ENCODE results near the gene EIF2AK2. TPM values are rescaled to one million over a fixed set of nuclear protein-coding genes. Genes with fewer than 3 reads are reported as not detected.

EIF2AK2 gene
- total and polyA plus RNA-seq, 9 donors, result 12.0 to 63.2 (median 39.4) TPM

GRCh38 chr2:37061013-37061711 is 95.6 kb downstream of the EIF2AK2 start:
- TF ChIP-seq POLR2A (IDR thresholded peaks at IDR 0.05) (no peak), CTCF (IDR thresholded peaks at IDR 0.05) (no peak)
- intact Hi-C loops (cut with DNase I), result no loop called here
- Histone ChIP-seq H3K9me3 (no peaks in the 10 kb centered on the region), H3K27ac (no peak overlapping the region), H3K27me3 (no peaks in the 10 kb centered on the region), H3K4me3 (no peak overlapping the region), H3K36me3 (no peaks in the 10 kb centered on the region), H3K4me1 (ENCODE audit: insufficient read depth) (no peaks in the 10 kb centered on the region)
- DNase-seq, result no peak

- intact Hi-C loops (cut with DNase I), result no loop called here
- no peaks in the 10 kb centered on the region for H3K27me3 ChIP-seq
- no peak overlapping the region for H3K27ac ChIP-seq
- 88 to 89% (median 89%) methylated on average over 7 of the region's 7 CpGs for WGBS, 3 donors
- TF ChIP-seq EP300 (IDR thresholded peaks at IDR 0.05), result no peak
- TF ChIP-seq POLR2A (IDR thresholded peaks at IDR 0.05), result no peak
- no peak for TF ChIP-seq CTCF (IDR thresholded peaks at IDR 0.05)
- H3K36me3 ChIP-seq, result no peaks in the 10 kb centered on the region
- no peak for DNase-seq
- no peaks in the 10 kb centered on the region for H3K9me3 ChIP-seq
- no peak overlapping the region for H3K4me3 ChIP-seq
- H3K4me1 ChIP-seq (ENCODE audit: insufficient read depth), result no peaks in the 10 kb centered on the region
Measured at GRCh38 chr2:37060446-37060845, 96.3 kb downstream of the EIF2AK2 start.

DNA sequence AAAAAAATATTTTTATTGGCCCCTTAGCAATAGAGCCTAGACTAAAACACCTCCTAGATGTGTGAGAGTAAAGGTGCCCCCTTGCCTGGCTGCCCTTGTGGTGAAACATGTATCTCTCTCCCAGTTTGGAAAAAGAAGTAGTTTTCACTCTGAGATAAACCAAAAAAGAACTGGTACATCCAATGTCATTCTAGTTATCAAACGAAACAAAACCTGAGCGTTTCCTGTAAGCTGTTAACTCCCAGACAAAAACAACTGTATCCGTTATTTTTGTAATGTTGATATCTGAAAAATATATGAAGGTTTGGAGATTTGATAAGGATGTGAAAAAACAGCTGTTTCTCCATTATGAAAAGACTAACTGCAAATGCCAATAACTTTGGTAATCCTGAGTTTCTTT is 96.9 kb downstream of the EIF2AK2 start:
- no peak for DNase-seq
- Histone ChIP-seq H3K4me3 (no peak overlapping the region), H3K4me1 (ENCODE audit: insufficient read depth) (no peaks in the 10 kb centered on the region), H3K27me3 (no peaks in the 10 kb centered on the region), H3K9me3 (no peaks in the 10 kb centered on the region), H3K36me3 (no peaks in the 10 kb centered on the region), H3K27ac (no peak overlapping the region)
- intact Hi-C loops (cut with DNase I), result no loop called here
- 72 to 82% (median 76%) methylated on average over 3 of the region's 3 CpGs for WGBS, 3 donors
- TF ChIP-seq EP300 (IDR thresholded peaks at IDR 0.05), result no peak
- no peak for TF ChIP-seq POLR2A (IDR thresholded peaks at IDR 0.05)
- no peak for TF ChIP-seq CTCF (IDR thresholded peaks at IDR 0.05)

- no peaks in the 10 kb centered on the region for H3K36me3 ChIP-seq
- DNase-seq, result no peak
- H3K9me3 ChIP-seq, result no peaks in the 10 kb centered on the region
- no peaks in the 10 kb centered on the region for H3K4me1 ChIP-seq (ENCODE audit: insufficient read depth)
- H3K27me3 ChIP-seq, result no peaks in the 10 kb centered on the region
- 84 to 87% (median 87%) methylated on average over 5 of the region's 5 CpGs for WGBS, 3 donors
- H3K27ac ChIP-seq, result no peak overlapping the region
- intact Hi-C loops (cut with DNase I), result no loop called here
- no peak overlapping the region for H3K4me3 ChIP-seq
- TF ChIP-seq EP300 (IDR thresholded peaks at IDR 0.05) (no peak), POLR2A (IDR thresholded peaks at IDR 0.05) (no peak), CTCF (IDR thresholded peaks at IDR 0.05) (no peak)
Measured at GRCh38 chr2:37052600-37053332, 104.0 kb downstream of the EIF2AK2 start.

Other genes with a start within 250 kb of the EIF2AK2 start
- gene STRN, start 190.4 kb downstream of the EIF2AK2 start, total RNA-seq, result 10 to 100 TPM; 13.0 to 23.1 (median 19.3) TPM
- 10 to 100 TPM in 1 of 2 donors, 1 to 10 TPM in 1; 5.7 to 12.0 TPM for gene STRN, start 190.4 kb downstream of the EIF2AK2 start, polyA plus RNA-seq
- 10 to 100 TPM; 12.3 to 27.4 (median 16.4) TPM for gene HEATR5B, start 72.6 kb downstream of the EIF2AK2 start, total RNA-seq
- 10 to 100 TPM in 1 of 2 donors, 1 to 10 TPM in 1; 8.3 to 12.5 TPM for gene HEATR5B, start 72.6 kb downstream of the EIF2AK2 start, polyA plus RNA-seq
- 1 to 10 TPM; 3.2 to 8.8 (median 6.9) TPM for gene GPATCH11, start 72.5 kb downstream of the EIF2AK2 start, total RNA-seq
- 1 to 10 TPM; 3.9 to 7.4 TPM for gene GPATCH11, start 72.5 kb downstream of the EIF2AK2 start, polyA plus RNA-seq
- gene SULT6B1, start 31.7 kb upstream of the EIF2AK2 start, total RNA-seq, result not detected
- gene SULT6B1, start 31.7 kb upstream of the EIF2AK2 start, polyA plus RNA-seq, result not detected
- gene CEBPZOS, start 39.5 kb upstream of the EIF2AK2 start, total RNA-seq, result 10 to 100 TPM; 22.6 to 47.4 (median 44.8) TPM
- 10 to 100 TPM; 33.0 to 41.1 TPM for gene CEBPZOS, start 39.5 kb upstream of the EIF2AK2 start, polyA plus RNA-seq
- 10 to 100 TPM; 27.0 to 56.5 (median 49.3) TPM for gene CEBPZ, start 74.6 kb upstream of the EIF2AK2 start, total RNA-seq
- gene CEBPZ, start 74.6 kb upstream of the EIF2AK2 start, polyA plus RNA-seq, result 10 to 100 TPM; 24.0 to 41.8 TPM
- 10 to 100 TPM; 12.3 to 17.9 (median 14.7) TPM for gene NDUFAF7, start 74.7 kb upstream of the EIF2AK2 start, total RNA-seq
- 10 to 100 TPM; 11.3 to 11.5 TPM for gene NDUFAF7, start 74.7 kb upstream of the EIF2AK2 start, polyA plus RNA-seq
- 10 to 100 TPM; 30.4 to 48.8 (median 43.7) TPM for gene PRKD3, start 167.9 kb upstream of the EIF2AK2 start, total RNA-seq
- 10 to 100 TPM; 13.7 to 20.6 TPM for gene PRKD3, start 167.9 kb upstream of the EIF2AK2 start, polyA plus RNA-seq
- 1 to 10 TPM in 4 of 7 donors, under 1 TPM in 3; 0.35 to 3.3 (median 1.1) TPM for gene QPCT, start 187.7 kb upstream of the EIF2AK2 start, total RNA-seq
- 10 to 100 TPM in 1 of 2 donors, 1 to 10 TPM in 1; 1.5 to 17.7 TPM for gene QPCT, start 187.7 kb upstream of the EIF2AK2 start, polyA plus RNA-seq